ENCODE results near the gene CTNNBL1.
"Not testable (repeated sequence)": the region's sequence is repeated elsewhere in the genome, so short reads cannot be mapped to it uniquely, and the experiment has no call there.

Gene CTNNBL1

GRCh38 chr20:37650661-37651060, 43.2 kb upstream of the CTNNBL1 start:
- in situ Hi-C loops (cut with HindIII; ENCODE audit: low sequenced_read_pairs), result no loop called here
- no peak for TF ChIP-seq CTCF (IDR thresholded peaks at IDR 0.05; ENCODE audit: low read depth, low read length, missing control alignments)

GRCh38 chr20:37651932-37652331, 41.9 kb upstream of the CTNNBL1 start:
- no peak overlapping the region for H3K4me3 ChIP-seq (ENCODE audit: low read depth, low read length)
- in situ Hi-C loops (cut with HindIII; ENCODE audit: low sequenced_read_pairs), result no loop called here
- peak; percentile 39 for TF ChIP-seq CTCF (IDR thresholded peaks at IDR 0.05; ENCODE audit: low read depth, low read length, missing control alignments)
- DNase-seq (ENCODE audit: low read depth), result no peak

More at GRCh38 chr20:37650661-37651060, 43.2 kb upstream of the CTNNBL1 start:
- no peak for DNase-seq (ENCODE audit: low read depth)
- no peak overlapping the region for H3K4me3 ChIP-seq (ENCODE audit: low read depth, low read length)

GRCh38 chr20:37656945-37657344, 36.9 kb upstream of the CTNNBL1 start:
- H3K4me3 ChIP-seq (ENCODE audit: low read depth, low read length), result no peak overlapping the region
- in situ Hi-C loops (cut with HindIII; ENCODE audit: low sequenced_read_pairs), result no loop called here
- TF ChIP-seq CTCF (IDR thresholded peaks at IDR 0.05; ENCODE audit: low read depth, low read length, missing control alignments), result no peak
- no peak for DNase-seq (ENCODE audit: low read depth)

- no peak overlapping the region for H3K4me3 ChIP-seq (ENCODE audit: low read depth, low read length)
- TF ChIP-seq CTCF (IDR thresholded peaks at IDR 0.05; ENCODE audit: low read depth, low read length, missing control alignments), result no peak
- in situ Hi-C loops (cut with HindIII; ENCODE audit: low sequenced_read_pairs), result no loop called here
- DNase-seq (ENCODE audit: low read depth), result no peak
These were observed 35.7 kb upstream of the CTNNBL1 start for GRCh38 chr20:37657924-37658804.

DNA sequence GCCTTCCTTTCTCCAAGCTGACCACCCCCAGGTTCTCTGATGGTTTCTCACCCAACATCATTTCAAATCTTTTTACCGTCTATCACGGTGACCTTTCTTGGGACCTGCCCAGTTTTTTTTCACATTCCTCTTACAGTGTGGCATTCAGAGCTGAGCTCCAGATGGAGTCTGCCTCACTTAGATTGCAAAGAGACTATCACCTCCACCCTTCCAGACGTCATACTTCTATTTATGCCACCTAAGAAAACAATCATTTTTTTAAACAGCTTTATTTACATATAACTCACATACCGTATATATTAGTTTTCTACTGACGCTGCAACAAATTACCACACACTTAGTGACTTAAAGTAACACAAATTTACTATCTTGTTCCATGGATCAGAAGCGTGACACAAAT, 32.3 kb upstream of the CTNNBL1 start:
- in situ Hi-C loops (cut with HindIII; ENCODE audit: low sequenced_read_pairs), result no loop called here
- no peak for TF ChIP-seq CTCF (IDR thresholded peaks at IDR 0.05; ENCODE audit: low read depth, low read length, missing control alignments)
- DNase-seq (ENCODE audit: low read depth), result no peak
- H3K4me3 ChIP-seq (ENCODE audit: low read depth, low read length), result no peak overlapping the region

- no peak for TF ChIP-seq CTCF (IDR thresholded peaks at IDR 0.05; ENCODE audit: low read depth, low read length, missing control alignments)
- no peak overlapping the region for H3K4me3 ChIP-seq (ENCODE audit: low read depth, low read length)
- DNase-seq (ENCODE audit: low read depth), result no peak
- in situ Hi-C loops (cut with HindIII; ENCODE audit: low sequenced_read_pairs), result no loop called here
These were observed 31.5 kb upstream of the CTNNBL1 start for GRCh38 chr20:37662308-37662707.

DNA sequence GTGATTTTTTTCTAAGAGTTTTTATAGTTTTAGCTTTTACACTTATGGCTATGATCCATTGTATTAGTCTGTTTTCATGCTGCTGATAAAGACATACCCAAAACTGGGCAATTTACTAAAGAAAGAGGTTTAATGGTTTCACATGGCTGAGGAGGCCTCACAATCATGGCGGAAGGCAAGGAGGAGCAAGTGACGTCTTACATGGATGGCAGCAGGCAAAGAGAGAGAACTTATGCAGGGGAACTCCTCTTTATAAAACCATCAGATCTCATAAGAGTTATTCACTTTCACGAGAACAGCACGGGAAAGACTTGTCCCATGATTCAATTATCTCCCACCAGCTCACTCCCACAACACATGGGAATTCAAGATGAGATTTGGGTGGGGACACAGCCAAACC, 29.2 kb upstream of the CTNNBL1 start:
- in situ Hi-C loops (cut with HindIII; ENCODE audit: low sequenced_read_pairs); DNase-seq (ENCODE audit: low read depth); H3K4me3 ChIP-seq (ENCODE audit: low read depth, low read length): not testable (repeated sequence)
